Stomach smooth muscle (tissue), 2 donors: ENCODE measurements around the gene APOD.

Experiments used
- H3K27ac ChIP-seq: one replicate; pipeline ENCODE4 v1.7.0; 2013; ENCODE audit warnings: mild to moderate bottlenecking, low read length, inconsistent platforms
- H3K27me3 ChIP-seq, 2 donors: one replicate each; pipeline ENCODE4 v1.7.0; 2013; ENCODE audit warnings: low read length in 2 of 2; ENCODE audit not compliant: insufficient read depth in 2 of 2, control insufficient read depth in 1 of 2
- H3K36me3 ChIP-seq, 2 donors: one replicate each; pipeline ENCODE4 v1.7.0; 2013; ENCODE audit warnings: low read length in 2 of 2; ENCODE audit not compliant: control insufficient read depth in 2 of 2, insufficient read depth in 2 of 2
- H3K4me1 ChIP-seq: one replicate; pipeline ENCODE4 v1.7.0; 2013; ENCODE audit warnings: low read length; ENCODE audit not compliant: control insufficient read depth, insufficient read depth
- H3K4me3 ChIP-seq, 2 donors: one replicate each; pipeline ENCODE4 v1.7.0; 2013; ENCODE audit warnings: low read length in 2 of 2
- H3K9ac ChIP-seq, 2 donors: one replicate each; pipeline ENCODE4 v1.7.0; 2013; ENCODE audit warnings: low read length in 2 of 2, mild to moderate bottlenecking in 1 of 2
- H3K9me3 ChIP-seq, 2 donors: one replicate each; pipeline ENCODE4 v1.7.0; 2013; ENCODE audit warnings: low read length in 2 of 2; ENCODE audit not compliant: control insufficient read depth in 2 of 2
- donor health status: healthy.
- donor health status: Pancreatic carcinoma.

APOD gene

GRCh38 chr3:195551381-195551978 lies 32.3 kb downstream of the APOD start:
- H3K27me3 ChIP-seq = no peaks in the 10 kb centered on the region
- no peak overlapping the region for H3K4me3 ChIP-seq
- no peak overlapping the region for H3K9ac ChIP-seq
- H3K9me3 ChIP-seq = no peaks in the 10 kb centered on the region
- no peaks in the 10 kb centered on the region for H3K36me3 ChIP-seq
- H3K27ac ChIP-seq = no peak overlapping the region
- peaks cover 6% of the 10 kb centered on the region for H3K4me1 ChIP-seq

- no peak overlapping the region for H3K9ac ChIP-seq
These were observed 33.0 kb downstream of the APOD start for GRCh38 chr3:195550723-195551122.

GRCh38 chr3:195549931-195550519 lies 33.7 kb downstream of the APOD start:
- no peaks in the 10 kb centered on the region for H3K36me3 ChIP-seq
- peaks cover 12% of the 10 kb centered on the region for H3K4me1 ChIP-seq
- H3K9ac ChIP-seq = no peak overlapping the region
- H3K27ac ChIP-seq = no peak overlapping the region
- no peaks in the 10 kb centered on the region for H3K9me3 ChIP-seq
- H3K27me3 ChIP-seq = no peaks in the 10 kb centered on the region
- H3K4me3 ChIP-seq = no peak overlapping the region

More at GRCh38 chr3:195550723-195551122, 33.0 kb downstream of the APOD start:
- Histone ChIP-seq H3K9me3 (no peaks in the 10 kb centered on the region), H3K4me3 (no peak overlapping the region), H3K27ac (no peak overlapping the region), H3K27me3 (no peaks in the 10 kb centered on the region), H3K4me1 (peaks cover 10% of the 10 kb centered on the region), H3K36me3 (no peaks in the 10 kb centered on the region)

GRCh38 chr3:195548987-195549386 lies 34.8 kb downstream of the APOD start:
- H3K4me3 ChIP-seq = no peak overlapping the region
- H3K36me3 ChIP-seq = no peaks in the 10 kb centered on the region
- H3K9ac ChIP-seq = no peak overlapping the region
- H3K9me3 ChIP-seq = no peaks in the 10 kb centered on the region
- H3K4me1 ChIP-seq = peaks cover 22% of the 10 kb centered on the region
- no peaks in the 10 kb centered on the region for H3K27me3 ChIP-seq
- H3K27ac ChIP-seq = no peak overlapping the region

- H3K27ac ChIP-seq = no peak overlapping the region
- H3K9ac ChIP-seq = no peak overlapping the region
- no peaks in the 10 kb centered on the region for H3K36me3 ChIP-seq
- no peaks in the 10 kb centered on the region for H3K9me3 ChIP-seq
- peaks cover 25% of the 10 kb centered on the region for H3K4me1 ChIP-seq
- H3K27me3 ChIP-seq = no peaks in the 10 kb centered on the region
- H3K4me3 ChIP-seq = no peak overlapping the region
These were observed 35.2 kb downstream of the APOD start for GRCh38 chr3:195548501-195548900.

GRCh38 chr3:195548006-195548405 lies 35.7 kb downstream of the APOD start:
- Histone ChIP-seq H3K4me1 (peaks cover 25% of the 10 kb centered on the region), H3K36me3 (no peaks in the 10 kb centered on the region), H3K4me3 (no peak overlapping the region), H3K9ac (no peak overlapping the region), H3K9me3 (no peaks in the 10 kb centered on the region), H3K27me3 (no peaks in the 10 kb centered on the region), H3K27ac (no peak overlapping the region)

GRCh38 chr3:195546130-195546560 lies 37.6 kb downstream of the APOD start:
- Histone ChIP-seq H3K9ac (no peak overlapping the region), H3K9me3 (no peaks in the 10 kb centered on the region), H3K27ac (peak overlapping the region; percentile 50), H3K4me1 (peaks cover 32% of the 10 kb centered on the region), H3K4me3 (peak overlapping the region in 1 of 2 donors; percentile 40), H3K27me3 (no peaks in the 10 kb centered on the region), H3K36me3 (no peaks in the 10 kb centered on the region)

- H3K9me3 ChIP-seq = no peaks in the 10 kb centered on the region
- H3K36me3 ChIP-seq = no peaks in the 10 kb centered on the region
- no peak overlapping the region for H3K4me3 ChIP-seq
- peaks cover 35% of the 10 kb centered on the region for H3K4me1 ChIP-seq
- peak overlapping the region in 1 of 2 donors; percentile 5 for H3K9ac ChIP-seq
- no peaks in the 10 kb centered on the region for H3K27me3 ChIP-seq
- H3K27ac ChIP-seq = peak overlapping the region; percentile 87
These were observed 39.1 kb downstream of the APOD start for GRCh38 chr3:195544634-195545033.

GRCh38 chr3:195544230-195544536 lies 39.6 kb downstream of the APOD start:
- Histone ChIP-seq H3K4me3 (peak overlapping the region in 1 of 2 donors; percentile 86), H3K4me1 (peaks cover 35% of the 10 kb centered on the region), H3K27ac (peak overlapping the region; percentile 87)

GRCh38 chr3:195543500-195544229 lies 40.1 kb downstream of the APOD start:
- Histone ChIP-seq H3K9ac (peak overlapping the region; percentile 49 to 69), H3K4me3 (peak overlapping the region; percentile 86 to 89), H3K4me1 (peaks cover 35% of the 10 kb centered on the region), H3K36me3 (no peaks in the 10 kb centered on the region), H3K27ac (peak overlapping the region; percentile 87), H3K9me3 (no peaks in the 10 kb centered on the region), H3K27me3 (no peaks in the 10 kb centered on the region)

More at GRCh38 chr3:195544230-195544536, 39.6 kb downstream of the APOD start:
- H3K36me3 ChIP-seq = no peaks in the 10 kb centered on the region
- no peak overlapping the region for H3K9ac ChIP-seq
- no peaks in the 10 kb centered on the region for H3K27me3 ChIP-seq
- H3K9me3 ChIP-seq = no peaks in the 10 kb centered on the region
